Prostate gland (tissue), 2 donors: ENCODE data around the gene CHID1.

Experiments
- POLR2A ChIP-seq: fragments of 450-650 bp; IDR thresholded peaks from one replicate; pipeline ENCODE4 v1.6.1; 2016; ENCODE audit warnings: antibody characterized with exemption, mild to moderate bottlenecking
- TF ChIP-seq, protein P1 (sequence below), 4 experiments: fragments of 200-600 bp in 2 of 4; fragments of 450-650 bp in 2 of 4; sonication (generic) in 2 of 4; IDR thresholded peaks; 1 replicate in 3 of 4; 2 replicates in 1 of 4; pipeline ENCODE4 v1.5.1; 2016 to 2019; ENCODE audit warnings: antibody characterized with exemption in 4 of 4, mild to moderate bottlenecking in 2 of 4, moderate library complexity in 2 of 4

DNA sequence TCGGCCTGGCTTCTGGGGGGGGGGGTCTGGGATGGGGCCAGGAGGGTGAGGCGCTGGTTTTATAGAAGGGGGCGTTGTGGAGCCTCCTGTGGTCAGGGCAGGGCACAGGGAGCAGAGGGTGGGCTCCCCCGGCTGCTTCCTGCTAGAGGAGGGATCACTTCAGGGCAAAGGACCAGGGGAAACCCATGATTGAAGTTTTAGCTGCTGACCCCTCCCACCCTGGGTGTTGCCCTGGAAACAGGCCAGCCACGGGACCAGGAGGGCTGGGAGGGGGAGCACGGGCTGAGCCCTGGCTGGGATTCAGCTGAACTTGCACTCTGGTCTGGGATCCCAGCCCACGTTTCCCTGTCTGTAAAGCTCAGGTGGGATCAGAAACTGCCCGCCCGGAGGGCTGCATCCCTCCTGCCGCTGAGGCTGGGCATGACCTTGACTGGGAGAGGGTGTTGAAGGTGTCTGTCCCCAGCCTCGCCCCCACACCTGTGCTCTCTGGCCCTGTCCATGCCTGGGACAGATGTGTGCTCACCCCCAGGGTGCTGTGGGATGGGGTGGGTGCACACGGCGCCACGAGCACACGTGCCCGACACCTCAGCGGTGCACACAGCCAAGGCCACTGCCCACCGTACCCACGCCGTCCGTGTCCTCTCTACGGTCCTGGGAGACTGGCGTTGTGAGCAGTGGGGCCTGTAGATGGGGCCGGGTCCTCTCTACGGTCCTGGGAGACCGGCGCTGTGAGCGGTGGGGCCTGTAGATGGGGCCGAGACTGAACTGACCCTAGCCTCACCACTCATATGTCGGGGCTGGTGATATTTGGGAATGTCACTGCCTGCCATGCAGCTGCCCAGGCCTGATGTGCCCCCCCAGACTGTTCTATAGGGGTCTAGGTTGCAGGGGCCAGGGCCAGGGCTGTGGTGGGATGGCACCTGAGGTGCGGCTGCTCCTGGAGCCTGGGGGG is 65.6 kb downstream of the CHID1 start:
- TF ChIP-seq, protein P1, sequence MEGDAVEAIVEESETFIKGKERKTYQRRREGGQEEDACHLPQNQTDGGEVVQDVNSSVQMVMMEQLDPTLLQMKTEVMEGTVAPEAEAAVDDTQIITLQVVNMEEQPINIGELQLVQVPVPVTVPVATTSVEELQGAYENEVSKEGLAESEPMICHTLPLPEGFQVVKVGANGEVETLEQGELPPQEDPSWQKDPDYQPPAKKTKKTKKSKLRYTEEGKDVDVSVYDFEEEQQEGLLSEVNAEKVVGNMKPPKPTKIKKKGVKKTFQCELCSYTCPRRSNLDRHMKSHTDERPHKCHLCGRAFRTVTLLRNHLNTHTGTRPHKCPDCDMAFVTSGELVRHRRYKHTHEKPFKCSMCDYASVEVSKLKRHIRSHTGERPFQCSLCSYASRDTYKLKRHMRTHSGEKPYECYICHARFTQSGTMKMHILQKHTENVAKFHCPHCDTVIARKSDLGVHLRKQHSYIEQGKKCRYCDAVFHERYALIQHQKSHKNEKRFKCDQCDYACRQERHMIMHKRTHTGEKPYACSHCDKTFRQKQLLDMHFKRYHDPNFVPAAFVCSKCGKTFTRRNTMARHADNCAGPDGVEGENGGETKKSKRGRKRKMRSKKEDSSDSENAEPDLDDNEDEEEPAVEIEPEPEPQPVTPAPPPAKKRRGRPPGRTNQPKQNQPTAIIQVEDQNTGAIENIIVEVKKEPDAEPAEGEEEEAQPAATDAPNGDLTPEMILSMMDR (IDR thresholded peaks at IDR 0.05), result no peak
- TF ChIP-seq POLR2A, result no peak
